ENCODE measurements around the gene RAB34. TPM values are rescaled to one million over a fixed set of nuclear protein-coding genes. Genes with fewer than 3 reads are reported as not detected.

The RAB34 gene
- total and polyA plus RNA-seq, 8 donors: 35.6 to 101 (median 75.4) TPM

- peaks cover 0 to 34% (median 22%) of the 10 kb centered on the region in 4 donors for H3K4me1 ChIP-seq
- H3K9me3 ChIP-seq: no peaks in the 10 kb centered on the region
- TF ChIP-seq, protein P1, sequence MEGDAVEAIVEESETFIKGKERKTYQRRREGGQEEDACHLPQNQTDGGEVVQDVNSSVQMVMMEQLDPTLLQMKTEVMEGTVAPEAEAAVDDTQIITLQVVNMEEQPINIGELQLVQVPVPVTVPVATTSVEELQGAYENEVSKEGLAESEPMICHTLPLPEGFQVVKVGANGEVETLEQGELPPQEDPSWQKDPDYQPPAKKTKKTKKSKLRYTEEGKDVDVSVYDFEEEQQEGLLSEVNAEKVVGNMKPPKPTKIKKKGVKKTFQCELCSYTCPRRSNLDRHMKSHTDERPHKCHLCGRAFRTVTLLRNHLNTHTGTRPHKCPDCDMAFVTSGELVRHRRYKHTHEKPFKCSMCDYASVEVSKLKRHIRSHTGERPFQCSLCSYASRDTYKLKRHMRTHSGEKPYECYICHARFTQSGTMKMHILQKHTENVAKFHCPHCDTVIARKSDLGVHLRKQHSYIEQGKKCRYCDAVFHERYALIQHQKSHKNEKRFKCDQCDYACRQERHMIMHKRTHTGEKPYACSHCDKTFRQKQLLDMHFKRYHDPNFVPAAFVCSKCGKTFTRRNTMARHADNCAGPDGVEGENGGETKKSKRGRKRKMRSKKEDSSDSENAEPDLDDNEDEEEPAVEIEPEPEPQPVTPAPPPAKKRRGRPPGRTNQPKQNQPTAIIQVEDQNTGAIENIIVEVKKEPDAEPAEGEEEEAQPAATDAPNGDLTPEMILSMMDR (IDR thresholded peaks at IDR 0.05): no peak
- no peak for TF ChIP-seq POLR2A (IDR thresholded peaks at IDR 0.05)
- TF ChIP-seq EP300 (IDR thresholded peaks at IDR 0.05): no peak
- TF ChIP-seq POLR2AphosphoS5 (IDR thresholded peaks at IDR 0.05): no peak
- no peak overlapping the region for H3K4me3 ChIP-seq
- no peaks in the 10 kb centered on the region for H3K27me3 ChIP-seq
- intact Hi-C loops (cut with DNase I; ENCODE audit: low total_unique reads): no loop called here
- peaks cover 45 to 93% (median 83%) of the 10 kb centered on the region in 4 donors for H3K36me3 ChIP-seq
- WGBS, 5 donors: 91 to 96% (median 95%) methylated on average over 1 of the region's 1 CpG
- DNase-seq: no peak
- no peak overlapping the region for H3K27ac ChIP-seq
Measured at GRCh38 chr17:28669918-28670317, 47.8 kb downstream of the RAB34 start.

GRCh38 chr17:28667870-28668269 is 49.8 kb downstream of the RAB34 start:
- Histone ChIP-seq H3K27ac (no peak overlapping the region), H3K27me3 (no peaks in the 10 kb centered on the region), H3K4me1 (peaks cover 13 to 54% (median 42%) of the 10 kb centered on the region in 4 donors), H3K4me3 (no peak overlapping the region), H3K9me3 (no peaks in the 10 kb centered on the region), H3K36me3 (peaks cover 24 to 72% (median 63%) of the 10 kb centered on the region in 4 donors)
- WGBS, 5 donors: 82 to 100% (median 86%) methylated on average over 1 of the region's 1 CpG
- no peak for TF ChIP-seq POLR2AphosphoS5 (IDR thresholded peaks at IDR 0.05)
- TF ChIP-seq EP300 (IDR thresholded peaks at IDR 0.05): no peak
- TF ChIP-seq, protein P1 (IDR thresholded peaks at IDR 0.05): no peak
- TF ChIP-seq POLR2A (IDR thresholded peaks at IDR 0.05): no peak
- intact Hi-C loops (cut with DNase I; ENCODE audit: low total_unique reads): no loop called here
- DNase-seq: no peak

DNA sequence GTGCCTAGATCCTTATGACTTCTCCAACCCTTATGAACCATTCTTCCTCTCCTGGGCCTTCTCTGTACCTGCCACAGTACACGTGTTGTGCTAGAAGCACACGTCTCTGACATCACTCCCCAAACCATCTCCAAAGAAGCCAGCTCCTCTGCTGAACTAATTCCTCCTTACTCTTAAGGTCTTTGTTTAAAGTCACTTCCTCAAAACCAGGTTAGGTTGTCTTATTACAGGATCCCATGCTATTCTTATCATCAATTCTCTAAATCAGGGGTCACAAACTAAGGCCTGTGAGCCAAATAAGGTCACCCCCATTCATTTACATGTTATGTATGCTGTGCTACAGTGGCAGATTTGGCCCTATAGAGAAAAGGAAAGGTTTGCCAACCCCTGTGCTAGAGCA is 51.7 kb downstream of the RAB34 start:
- Histone ChIP-seq H3K27me3 (no peaks in the 10 kb centered on the region), H3K27ac (no peak overlapping the region), H3K4me1 (peaks cover 16 to 61% (median 50%) of the 10 kb centered on the region in 4 donors), H3K4me3 (no peak overlapping the region), H3K9me3 (no peaks in the 10 kb centered on the region), H3K36me3 (peaks cover 8 to 54% (median 45%) of the 10 kb centered on the region in 4 donors)
- TF ChIP-seq EP300 (IDR thresholded peaks at IDR 0.05): no peak
- no peak for TF ChIP-seq POLR2A (IDR thresholded peaks at IDR 0.05)
- TF ChIP-seq POLR2AphosphoS5 (IDR thresholded peaks at IDR 0.05): no peak
- TF ChIP-seq, protein P1 (IDR thresholded peaks at IDR 0.05): no peak
- intact Hi-C loops (cut with DNase I; ENCODE audit: low total_unique reads): no loop called here
- DNase-seq: no peak
- 50 to 82% (median 59%) methylated on average over 2 of the region's 2 CpGs for WGBS, 5 donors

Small RNAs within 50 kb of the gene (small RNA-seq; reads per million reads assigned to genes)
- gene SNORD42A (0 reads per million in 4 donors), gene SNORD42B (0 to 0.30 (median 0) reads per million in 4 donors), gene SNORD4A (0 reads per million in 4 donors), gene SNORD4B (0 reads per million in 4 donors)

Other genes starting within 250 kb of the RAB34 start
- gene SLC13A2, start 244.2 kb downstream of the RAB34 start, total RNA-seq: 1 to 10 TPM in 1 of 5 donors, not detected in 4; 3.2 TPM
- under 1 TPM in 1 of 3 donors, not detected in 2; 0.15 TPM for gene SLC13A2, start 244.2 kb downstream of the RAB34 start, polyA plus RNA-seq
- 1 to 10 TPM in 1 of 5 donors, under 1 TPM in 1, not detected in 3; 0.43 to 9.3 TPM for gene FOXN1, start 211.5 kb downstream of the RAB34 start, total RNA-seq
- 1 to 10 TPM in 1 of 3 donors, not detected in 2; 2.4 TPM for gene FOXN1, start 211.5 kb downstream of the RAB34 start, polyA plus RNA-seq
- 10 to 100 TPM; 13.6 to 30.9 (median 17.0) TPM for gene UNC119, start 165.2 kb downstream of the RAB34 start, total RNA-seq
- 10 to 100 TPM; 16.5 to 27.1 (median 19.9) TPM for gene UNC119, start 165.2 kb downstream of the RAB34 start, polyA plus RNA-seq
- gene PIGS, start 146.3 kb downstream of the RAB34 start, total RNA-seq: 100 to 1,000 TPM in 1 of 5 donors, 10 to 100 TPM in 4; 14.7 to 105 (median 33.3) TPM
- gene PIGS, start 146.3 kb downstream of the RAB34 start, polyA plus RNA-seq: 10 to 100 TPM; 19.2 to 25.7 (median 19.8) TPM
- gene ALDOC, start 141.0 kb downstream of the RAB34 start, total RNA-seq: 10 to 100 TPM in 2 of 5 donors, 1 to 10 TPM in 2, under 1 TPM in 1; 0.89 to 21.1 (median 9.1) TPM
- 10 to 100 TPM in 2 of 3 donors, 1 to 10 TPM in 1; 8.7 to 54.8 (median 17.1) TPM for gene ALDOC, start 141.0 kb downstream of the RAB34 start, polyA plus RNA-seq
- 10 to 100 TPM in 2 of 5 donors, 1 to 10 TPM in 3; 1.2 to 48.7 (median 9.9) TPM for gene SPAG5, start 118.8 kb downstream of the RAB34 start, total RNA-seq
- gene SPAG5, start 118.8 kb downstream of the RAB34 start, polyA plus RNA-seq: 10 to 100 TPM in 1 of 3 donors, 1 to 10 TPM in 2; 4.4 to 16.4 (median 6.6) TPM
- gene RSKR, start 103.7 kb downstream of the RAB34 start, total RNA-seq: 10 to 100 TPM in 3 of 5 donors, 1 to 10 TPM in 2; 9.3 to 36.2 (median 11.6) TPM
- gene RSKR, start 103.7 kb downstream of the RAB34 start, polyA plus RNA-seq: 1 to 10 TPM in 2 of 3 donors, under 1 TPM in 1; 0.31 to 2.3 (median 1.2) TPM
- 100 to 1,000 TPM in 4 of 5 donors, 10 to 100 TPM in 1; 62.4 to 221 (median 194) TPM for gene BLTP2, start 72.7 kb downstream of the RAB34 start, total RNA-seq
- 10 to 100 TPM in 2 of 3 donors, 1 to 10 TPM in 1; 9.9 to 13.3 (median 12.2) TPM for gene BLTP2, start 72.7 kb downstream of the RAB34 start, polyA plus RNA-seq
- 10 to 100 TPM; 43.7 to 88.1 (median 49.0) TPM for gene SDF2, start 56.0 kb downstream of the RAB34 start, total RNA-seq
- 10 to 100 TPM; 38.7 to 45.1 (median 40.8) TPM for gene SDF2, start 56.0 kb downstream of the RAB34 start, polyA plus RNA-seq
- 100 to 1,000 TPM in 1 of 5 donors, 10 to 100 TPM in 4; 46.0 to 135 (median 89.2) TPM for gene SUPT6H, start 55.7 kb downstream of the RAB34 start, total RNA-seq
- gene SUPT6H, start 55.7 kb downstream of the RAB34 start, polyA plus RNA-seq: 10 to 100 TPM; 16.9 to 19.1 (median 17.7) TPM
- 1 to 10 TPM in 1 of 5 donors, under 1 TPM in 2, not detected in 2; 0.14 to 5.3 (median 0.92) TPM for gene PROCA1, start 6.0 kb downstream of the RAB34 start, total RNA-seq
- 1 to 10 TPM; 2.3 to 5.8 (median 2.6) TPM for gene PROCA1, start 6.0 kb downstream of the RAB34 start, polyA plus RNA-seq
- gene RPL23A, start 2.1 kb upstream of the RAB34 start, total RNA-seq: 1,000 to 10,000 TPM in 1 of 5 donors, 100 to 1,000 TPM in 4; 221 to 1,205 (median 504) TPM
- gene RPL23A, start 2.1 kb upstream of the RAB34 start, polyA plus RNA-seq: 1,000 to 10,000 TPM; 1,260 to 1,750 (median 1,417) TPM
- 10 to 100 TPM in 2 of 5 donors, 1 to 10 TPM in 1, not detected in 2; 2.6 to 21.0 (median 11.7) TPM for gene TLCD1, start 8.4 kb upstream of the RAB34 start, total RNA-seq
- 10 to 100 TPM in 1 of 3 donors, 1 to 10 TPM in 2; 6.3 to 13.0 (median 8.2) TPM for gene TLCD1, start 8.4 kb upstream of the RAB34 start, polyA plus RNA-seq
- 10 to 100 TPM in 1 of 5 donors, 1 to 10 TPM in 3, not detected in 1; 2.8 to 17.8 (median 7.5) TPM for gene NEK8, start 10.9 kb upstream of the RAB34 start, total RNA-seq
- 1 to 10 TPM; 2.8 to 3.4 (median 3.1) TPM for gene NEK8, start 10.9 kb upstream of the RAB34 start, polyA plus RNA-seq
- 100 to 1,000 TPM in 3 of 5 donors, 10 to 100 TPM in 2; 29.0 to 383 (median 151) TPM for gene TRAF4, start 26.1 kb upstream of the RAB34 start, total RNA-seq
- gene TRAF4, start 26.1 kb upstream of the RAB34 start, polyA plus RNA-seq: 10 to 100 TPM; 33.3 to 38.2 (median 34.4) TPM
- gene FAM222B, start 124.9 kb upstream of the RAB34 start, total RNA-seq: 10 to 100 TPM in 3 of 5 donors, 1 to 10 TPM in 2; 5.5 to 29.6 (median 14.0) TPM
- gene FAM222B, start 124.9 kb upstream of the RAB34 start, polyA plus RNA-seq: 1 to 10 TPM; 4.4 to 8.3 (median 6.6) TPM
- 10 to 100 TPM; 23.1 to 97.0 (median 60.0) TPM for gene ERAL1, start 137.1 kb upstream of the RAB34 start, total RNA-seq
- 10 to 100 TPM; 36.7 to 50.3 (median 42.6) TPM for gene ERAL1, start 137.1 kb upstream of the RAB34 start, polyA plus RNA-seq
- gene FLOT2, start 179.9 kb upstream of the RAB34 start, total RNA-seq: 10 to 100 TPM; 19.5 to 80.5 (median 42.4) TPM
- 10 to 100 TPM; 32.1 to 43.2 (median 37.0) TPM for gene FLOT2, start 179.9 kb upstream of the RAB34 start, polyA plus RNA-seq
- gene DHRS13, start 185.2 kb upstream of the RAB34 start, total RNA-seq: 10 to 100 TPM in 2 of 5 donors, 1 to 10 TPM in 2, not detected in 1; 6.4 to 33.5 (median 9.3) TPM
- 10 to 100 TPM in 1 of 3 donors, 1 to 10 TPM in 2; 4.4 to 13.4 (median 6.0) TPM for gene DHRS13, start 185.2 kb upstream of the RAB34 start, polyA plus RNA-seq
- 100 to 1,000 TPM in 1 of 5 donors, 10 to 100 TPM in 4; 23.2 to 206 (median 48.5) TPM for gene PHF12, start 233.7 kb upstream of the RAB34 start, total RNA-seq
- gene PHF12, start 233.7 kb upstream of the RAB34 start, polyA plus RNA-seq: 1 to 10 TPM; 8.3 to 9.8 (median 8.6) TPM